ENCODE data around the gene POR. TPM values are rescaled to one million over a fixed set of nuclear protein-coding genes. Genes with fewer than 3 reads are reported as not detected.
"Not testable (repeated sequence)": the region's sequence is repeated elsewhere in the genome, so short reads cannot be mapped to it uniquely, and the experiment has no call there.

The POR gene
- total and polyA plus RNA-seq, 5 donors from 2014 or later = 51.3 to 68.0 (median 60.5) TPM

- no peak for DNase-seq
These were observed 26.3 kb upstream of the POR start for GRCh38 chr7:75888464-75889222.

GRCh38 chr7:75889223-75889825 lies 25.6 kb upstream of the POR start:
- H3K4me1 Mint-ChIP-seq = peaks cover 0 to 7% (median 7%) of the 10 kb centered on the region in 4 donors
- H3K27me3 Mint-ChIP-seq = no peaks in the 10 kb centered on the region
- Histone ChIP-seq H3K4me1 (ENCODE audit: control insufficient read depth, insufficient read depth, low read length, poor library complexity, severe bottlenecking) (no peaks in the 10 kb centered on the region), H3K4me3 (ENCODE audit: low read depth, low read length) (no peak overlapping the region), H3K27me3 (ENCODE audit: control insufficient read depth, insufficient read depth, low read length) (no peaks in the 10 kb centered on the region), H3K9me3 (ENCODE audit: control insufficient read depth in 2 of 2, low read length in 2 of 2) (no peaks in the 10 kb centered on the region), H3K27ac (ENCODE audit: insufficient read depth, low read length, poor library complexity, severe bottlenecking) (no peak overlapping the region), H3K36me3 (ENCODE audit: control insufficient read depth, insufficient read depth, low read length) (peaks cover 46% of the 10 kb centered on the region)
- H3K36me3 Mint-ChIP-seq = peaks cover 20% of the 10 kb centered on the region
- ATAC-seq (ENCODE audit: low read depth in 2 of 2) = no peak
- no peak overlapping the region for H3K27ac Mint-ChIP-seq
- H3K4me3 Mint-ChIP-seq = peak overlapping the region in 1 of 4 donors; percentile 22
- DNase-seq = no peak
- H3K9me3 Mint-ChIP-seq = no peaks in the 10 kb centered on the region

More at GRCh38 chr7:75888464-75889222, 26.3 kb upstream of the POR start:
- H3K9me3 ChIP-seq (ENCODE audit: control insufficient read depth in 2 of 2, low read length in 2 of 2) = no peaks in the 10 kb centered on the region
- no peak overlapping the region for H3K4me3 ChIP-seq (ENCODE audit: low read depth, low read length)
- H3K27me3 ChIP-seq (ENCODE audit: control insufficient read depth, insufficient read depth, low read length) = no peaks in the 10 kb centered on the region
- ATAC-seq (ENCODE audit: low read depth in 2 of 2) = no peak
- H3K27ac Mint-ChIP-seq = peak overlapping the region in 2 of 3 donors; percentile 52 to 84
- H3K27me3 Mint-ChIP-seq = no peaks in the 10 kb centered on the region
- peaks cover 0 to 7% (median 7%) of the 10 kb centered on the region in 4 donors for H3K4me1 Mint-ChIP-seq
- H3K9me3 Mint-ChIP-seq = no peaks in the 10 kb centered on the region
- peaks cover 22% of the 10 kb centered on the region for H3K36me3 Mint-ChIP-seq
- no peak overlapping the region for H3K27ac ChIP-seq (ENCODE audit: insufficient read depth, low read length, poor library complexity, severe bottlenecking)
- H3K4me3 Mint-ChIP-seq = no peak overlapping the region
- peaks cover under 1% of the 10 kb centered on the region for H3K4me1 ChIP-seq (ENCODE audit: control insufficient read depth, insufficient read depth, low read length, poor library complexity, severe bottlenecking)
- H3K36me3 ChIP-seq (ENCODE audit: control insufficient read depth, insufficient read depth, low read length) = peaks cover 53% of the 10 kb centered on the region

GRCh38 chr7:75889826-75890225 lies 25.1 kb upstream of the POR start:
- peak overlapping the region in 1 of 4 donors; percentile 22 for H3K4me3 Mint-ChIP-seq

GRCh38 chr7:75891237-75891636 lies 23.7 kb upstream of the POR start:
- H3K9me3 ChIP-seq (ENCODE audit: control insufficient read depth in 2 of 2, low read length in 2 of 2); H3K27me3 Mint-ChIP-seq; H3K27ac ChIP-seq (ENCODE audit: insufficient read depth, low read length, poor library complexity, severe bottlenecking); H3K9me3 Mint-ChIP-seq; ATAC-seq (ENCODE audit: low read depth in 2 of 2); H3K27ac Mint-ChIP-seq; H3K4me3 ChIP-seq (ENCODE audit: low read depth, low read length); H3K4me3 Mint-ChIP-seq; H3K4me1 ChIP-seq (ENCODE audit: control insufficient read depth, insufficient read depth, low read length, poor library complexity, severe bottlenecking); DNase-seq; H3K27me3 ChIP-seq (ENCODE audit: control insufficient read depth, insufficient read depth, low read length); H3K4me1 Mint-ChIP-seq: not testable (repeated sequence)
- peaks cover 14% of the 10 kb centered on the region for H3K36me3 Mint-ChIP-seq
- H3K36me3 ChIP-seq (ENCODE audit: control insufficient read depth, insufficient read depth, low read length) = peaks cover 27% of the 10 kb centered on the region

More at GRCh38 chr7:75889826-75890225, 25.1 kb upstream of the POR start:
- peaks cover 41% of the 10 kb centered on the region for H3K36me3 ChIP-seq (ENCODE audit: control insufficient read depth, insufficient read depth, low read length)
- H3K27ac ChIP-seq (ENCODE audit: insufficient read depth, low read length, poor library complexity, severe bottlenecking) = no peak overlapping the region
- peaks cover 16% of the 10 kb centered on the region for H3K36me3 Mint-ChIP-seq
- no peak overlapping the region for H3K4me3 ChIP-seq (ENCODE audit: low read depth, low read length)
- no peak overlapping the region for H3K27ac Mint-ChIP-seq
- DNase-seq = no peak
- ATAC-seq (ENCODE audit: low read depth in 2 of 2) = no peak
- H3K9me3 Mint-ChIP-seq = no peaks in the 10 kb centered on the region
- no peaks in the 10 kb centered on the region for H3K27me3 Mint-ChIP-seq
- peaks cover 0 to 7% (median 5%) of the 10 kb centered on the region in 4 donors for H3K4me1 Mint-ChIP-seq
- H3K4me1 ChIP-seq (ENCODE audit: control insufficient read depth, insufficient read depth, low read length, poor library complexity, severe bottlenecking) = no peaks in the 10 kb centered on the region
- H3K27me3 ChIP-seq (ENCODE audit: control insufficient read depth, insufficient read depth, low read length) = no peaks in the 10 kb centered on the region
- no peaks in the 10 kb centered on the region for H3K9me3 ChIP-seq (ENCODE audit: control insufficient read depth in 2 of 2, low read length in 2 of 2)

GRCh38 chr7:75891815-75892411 lies 23.0 kb upstream of the POR start:
- H3K4me3 Mint-ChIP-seq = no peak overlapping the region
- H3K27ac Mint-ChIP-seq = no peak overlapping the region

GRCh38 chr7:75892634-75893272 lies 22.2 kb upstream of the POR start:
- peak overlapping the region in 1 of 3 donors; percentile 46 for H3K27ac Mint-ChIP-seq
- ATAC-seq (ENCODE audit: low read depth in 2 of 2) = no peak

More at GRCh38 chr7:75891815-75892411, 23.0 kb upstream of the POR start:
- Histone ChIP-seq H3K36me3 (ENCODE audit: control insufficient read depth, insufficient read depth, low read length) (peaks cover 22% of the 10 kb centered on the region), H3K27me3 (ENCODE audit: control insufficient read depth, insufficient read depth, low read length) (no peaks in the 10 kb centered on the region), H3K9me3 (ENCODE audit: control insufficient read depth in 2 of 2, low read length in 2 of 2) (no peaks in the 10 kb centered on the region), H3K4me3 (ENCODE audit: low read depth, low read length) (no peak overlapping the region), H3K27ac (ENCODE audit: insufficient read depth, low read length, poor library complexity, severe bottlenecking) (no peak overlapping the region), H3K4me1 (ENCODE audit: control insufficient read depth, insufficient read depth, low read length, poor library complexity, severe bottlenecking) (no peaks in the 10 kb centered on the region)
- Mint-ChIP-seq H3K36me3 (peaks cover 12% of the 10 kb centered on the region), H3K27me3 (no peaks in the 10 kb centered on the region), H3K9me3 (peaks cover 0 to 2% (median 0%) of the 10 kb centered on the region in 7 donors), H3K4me1 (peaks cover 0 to 7% (median 5%) of the 10 kb centered on the region in 4 donors)
- DNase-seq = no peak
- no peak for ATAC-seq (ENCODE audit: low read depth in 2 of 2)

GRCh38 chr7:75896803-75897327 lies 18.1 kb upstream of the POR start:
- Mint-ChIP-seq H3K36me3 (no peaks in the 10 kb centered on the region), H3K27ac (no peak overlapping the region), H3K4me1 (peaks cover 0 to 2% (median 0%) of the 10 kb centered on the region in 4 donors), H3K4me3 (no peak overlapping the region), H3K9me3 (peaks cover 0 to 2% (median 0%) of the 10 kb centered on the region in 7 donors), H3K27me3 (no peaks in the 10 kb centered on the region)
- no peaks in the 10 kb centered on the region for H3K4me1 ChIP-seq (ENCODE audit: control insufficient read depth, insufficient read depth, low read length, poor library complexity, severe bottlenecking)
- H3K27me3 ChIP-seq (ENCODE audit: control insufficient read depth, insufficient read depth, low read length) = no peaks in the 10 kb centered on the region
- ATAC-seq (ENCODE audit: low read depth in 2 of 2) (no peak), DNase-seq (no peak)
- H3K36me3 ChIP-seq (ENCODE audit: control insufficient read depth, insufficient read depth, low read length) = no peaks in the 10 kb centered on the region
- no peaks in the 10 kb centered on the region for H3K9me3 ChIP-seq (ENCODE audit: control insufficient read depth in 2 of 2, low read length in 2 of 2)
- H3K27ac ChIP-seq (ENCODE audit: insufficient read depth, low read length, poor library complexity, severe bottlenecking) = no peak overlapping the region
- H3K4me3 ChIP-seq (ENCODE audit: low read depth, low read length) = no peak overlapping the region

More at GRCh38 chr7:75892634-75893272, 22.2 kb upstream of the POR start:
- H3K4me1 Mint-ChIP-seq = peaks cover 0 to 7% (median 4%) of the 10 kb centered on the region in 4 donors
- Histone ChIP-seq H3K9me3 (ENCODE audit: control insufficient read depth in 2 of 2, low read length in 2 of 2) (no peaks in the 10 kb centered on the region), H3K4me1 (ENCODE audit: control insufficient read depth, insufficient read depth, low read length, poor library complexity, severe bottlenecking) (no peaks in the 10 kb centered on the region), H3K27me3 (ENCODE audit: control insufficient read depth, insufficient read depth, low read length) (no peaks in the 10 kb centered on the region), H3K36me3 (ENCODE audit: control insufficient read depth, insufficient read depth, low read length) (peaks cover 16% of the 10 kb centered on the region), H3K4me3 (ENCODE audit: low read depth, low read length) (no peak overlapping the region), H3K27ac (ENCODE audit: insufficient read depth, low read length, poor library complexity, severe bottlenecking) (no peak overlapping the region)
- H3K9me3 Mint-ChIP-seq = peaks cover 0 to 2% (median 0%) of the 10 kb centered on the region in 7 donors
- DNase-seq = no peak
- H3K36me3 Mint-ChIP-seq = peaks cover 9% of the 10 kb centered on the region
- H3K27me3 Mint-ChIP-seq = no peaks in the 10 kb centered on the region
- no peak overlapping the region for H3K4me3 Mint-ChIP-seq
